ENCODE results near the gene CS.
A peak's percentile ranks its signal among the peaks of the same experiment; 100 is the strongest.

The CS gene

GRCh38 chr12:56234746-56235436 lies 65.2 kb downstream of the CS start:
- no peak overlapping the region for H3K4me3 ChIP-seq (ENCODE audit: low read length)
- no CpG with 5 or more reads among the region's 16 CpGs for WGBS (ENCODE audit: extremely low coverage, insufficient coverage, low lambda C conversion rate)
- no peak for DNase-seq

GRCh38 chr12:56231184-56231582 lies 68.9 kb downstream of the CS start:
- Histone ChIP-seq H2BK120ac (ENCODE audit: low read depth, low read length) (no peak overlapping the region), H3K4me3 (ENCODE audit: low read length) (no peak overlapping the region), H3K27ac (ENCODE audit: low read depth, low read length) (no peak overlapping the region), H4K8ac (ENCODE audit: low read depth, low read length) (no peak overlapping the region), H3K4ac (ENCODE audit: low read depth, low read length) (no peak overlapping the region), H3K9ac (ENCODE audit: low read length) (no peak overlapping the region), H3K79me1 (ENCODE audit: low read length) (no peaks in the 10 kb centered on the region), H2BK5ac (ENCODE audit: low read length) (no peak overlapping the region), H3K27me3 (ENCODE audit: insufficient read depth, low read length, poor library complexity) (no peaks in the 10 kb centered on the region), H3K36me3 (ENCODE audit: control insufficient read depth, insufficient read depth, low read length) (no peaks in the 10 kb centered on the region), H3K4me2 (ENCODE audit: low read length) (no peak overlapping the region), H3K4me1 (ENCODE audit: control insufficient read depth, low read depth, low read length) (no peaks in the 10 kb centered on the region), H3K79me2 (ENCODE audit: control insufficient read depth, insufficient read depth, low read length) (no peaks in the 10 kb centered on the region), H4K5ac (ENCODE audit: low read length) (no peak overlapping the region), H3K23ac (ENCODE audit: low read length) (no peak overlapping the region), H3K18ac (ENCODE audit: low read length) (no peak overlapping the region), H2AK5ac (ENCODE audit: low read length) (no peak overlapping the region), H3K56ac (ENCODE audit: low read length) (no peak overlapping the region), H2BK15ac (replicated peaks; ENCODE audit: low read depth) (no peak overlapping the region)
- no peak for DNase-seq
- no CpG with 5 or more reads among the region's 11 CpGs for WGBS (ENCODE audit: extremely low coverage, insufficient coverage, low lambda C conversion rate)

More at GRCh38 chr12:56234746-56235436, 65.2 kb downstream of the CS start:
- Histone ChIP-seq H2BK15ac (replicated peaks; ENCODE audit: low read depth) (no peak overlapping the region), H2BK120ac (ENCODE audit: low read depth, low read length) (no peak overlapping the region), H3K4ac (ENCODE audit: low read depth, low read length) (no peak overlapping the region), H3K56ac (ENCODE audit: low read length) (no peak overlapping the region), H3K4me2 (ENCODE audit: low read length) (no peak overlapping the region), H3K23ac (ENCODE audit: low read length) (no peak overlapping the region), H3K36me3 (ENCODE audit: control insufficient read depth, insufficient read depth, low read length) (no peaks in the 10 kb centered on the region), H3K4me1 (ENCODE audit: control insufficient read depth, low read depth, low read length) (no peaks in the 10 kb centered on the region), H3K79me2 (ENCODE audit: control insufficient read depth, insufficient read depth, low read length) (no peaks in the 10 kb centered on the region), H4K5ac (ENCODE audit: low read length) (no peak overlapping the region), H3K18ac (ENCODE audit: low read length) (no peak overlapping the region), H3K27me3 (ENCODE audit: insufficient read depth, low read length, poor library complexity) (no peaks in the 10 kb centered on the region), H3K79me1 (ENCODE audit: low read length) (no peaks in the 10 kb centered on the region), H2BK5ac (ENCODE audit: low read length) (no peak overlapping the region), H4K8ac (ENCODE audit: low read depth, low read length) (no peak overlapping the region), H3K27ac (ENCODE audit: low read depth, low read length) (no peak overlapping the region), H2AK5ac (ENCODE audit: low read length) (no peak overlapping the region), H3K9ac (ENCODE audit: low read length) (no peak overlapping the region)

- Histone ChIP-seq H3K79me2 (ENCODE audit: control insufficient read depth, insufficient read depth, low read length) (no peaks in the 10 kb centered on the region), H3K36me3 (ENCODE audit: control insufficient read depth, insufficient read depth, low read length) (no peaks in the 10 kb centered on the region), H2BK15ac (replicated peaks; ENCODE audit: low read depth) (no peak overlapping the region), H3K4me3 (ENCODE audit: low read length) (no peak overlapping the region), H4K5ac (ENCODE audit: low read length) (no peak overlapping the region), H3K56ac (ENCODE audit: low read length) (no peak overlapping the region), H2BK5ac (ENCODE audit: low read length) (no peak overlapping the region), H3K18ac (ENCODE audit: low read length) (no peak overlapping the region), H3K23ac (ENCODE audit: low read length) (no peak overlapping the region), H3K4me2 (ENCODE audit: low read length) (no peak overlapping the region), H3K27me3 (ENCODE audit: insufficient read depth, low read length, poor library complexity) (no peaks in the 10 kb centered on the region), H4K8ac (ENCODE audit: low read depth, low read length) (no peak overlapping the region), H3K4me1 (ENCODE audit: control insufficient read depth, low read depth, low read length) (no peaks in the 10 kb centered on the region), H3K9ac (ENCODE audit: low read length) (no peak overlapping the region), H3K27ac (ENCODE audit: low read depth, low read length) (no peak overlapping the region), H3K4ac (ENCODE audit: low read depth, low read length) (no peak overlapping the region), H2AK5ac (ENCODE audit: low read length) (no peak overlapping the region), H3K79me1 (ENCODE audit: low read length) (no peaks in the 10 kb centered on the region), H2BK120ac (ENCODE audit: low read depth, low read length) (no peak overlapping the region)
- no CpG with 5 or more reads among the region's 8 CpGs for WGBS (ENCODE audit: extremely low coverage, insufficient coverage, low lambda C conversion rate)
- no peak for DNase-seq
Measured at GRCh38 chr12:56230432-56231183, 69.5 kb downstream of the CS start.

GRCh38 chr12:56229916-56230431 lies 70.2 kb downstream of the CS start, which contains the start of gene SLC39A5:
Gene SLC39A5 (plus strand): TSS chr12:56230051. CDS start chr12:56231275, 1,224 bp downstream.
- H3K9ac ChIP-seq (ENCODE audit: low read length), result no peak within 1 kb of the TSS
- no peak within 1 kb of the TSS for H3K4ac ChIP-seq (ENCODE audit: low read depth, low read length)
- H3K23ac ChIP-seq (ENCODE audit: low read length), result no peak within 1 kb of the TSS
- no peaks in the 10 kb centered on the region for H3K4me1 ChIP-seq (ENCODE audit: control insufficient read depth, low read depth, low read length)
- no peak within 1 kb of the TSS for H3K56ac ChIP-seq (ENCODE audit: low read length)
- no peak within 1 kb of the TSS for H4K8ac ChIP-seq (ENCODE audit: low read depth, low read length)
- no peaks in the 10 kb centered on the region for H3K79me1 ChIP-seq (ENCODE audit: low read length)
- H2BK5ac ChIP-seq (ENCODE audit: low read length), result no peak within 1 kb of the TSS
- H3K4me3 ChIP-seq (ENCODE audit: low read length), result no peak within 1 kb of the TSS
- no CpG with 5 or more reads among the region's 4 CpGs for WGBS (ENCODE audit: extremely low coverage, insufficient coverage, low lambda C conversion rate)
- no peak within 1 kb of the TSS for H3K18ac ChIP-seq (ENCODE audit: low read length)
- no peak within 1 kb of the TSS for H2AK5ac ChIP-seq (ENCODE audit: low read length)
- H3K27me3 ChIP-seq (ENCODE audit: insufficient read depth, low read length, poor library complexity), result no peaks in the 10 kb centered on the region
- no peaks in the 10 kb centered on the region for H3K36me3 ChIP-seq (ENCODE audit: control insufficient read depth, insufficient read depth, low read length)
- no peak for DNase-seq
- no peak within 1 kb of the TSS for H3K4me2 ChIP-seq (ENCODE audit: low read length)
- H3K27ac ChIP-seq (ENCODE audit: low read depth, low read length), result no peak within 1 kb of the TSS
- no peak within 1 kb of the TSS for H2BK15ac ChIP-seq (replicated peaks; ENCODE audit: low read depth)
- H3K79me2 ChIP-seq (ENCODE audit: control insufficient read depth, insufficient read depth, low read length), result no peaks in the 10 kb centered on the region
- H2BK120ac ChIP-seq (ENCODE audit: low read depth, low read length), result no peak within 1 kb of the TSS
- no peak within 1 kb of the TSS for H4K5ac ChIP-seq (ENCODE audit: low read length)

DNA sequence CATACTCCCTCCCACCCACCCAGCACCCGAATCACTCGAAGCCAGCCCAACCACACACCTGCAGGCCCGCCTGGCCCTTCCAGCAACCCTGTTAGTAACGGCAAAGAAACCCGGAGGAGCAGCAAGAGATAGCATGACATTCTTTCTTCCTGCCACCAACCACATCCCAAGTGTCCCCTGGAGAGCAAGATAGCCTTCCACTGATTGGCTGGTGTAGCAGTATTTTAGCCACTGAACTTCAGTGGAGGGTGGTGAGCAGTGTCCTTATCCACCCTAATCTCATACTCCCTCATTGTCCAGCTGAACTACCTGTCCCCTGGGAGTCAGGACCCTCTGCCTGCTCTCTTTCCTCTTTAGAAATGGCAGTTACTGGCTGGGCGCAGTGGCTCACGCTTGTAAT lies 71.0 kb downstream of the CS start:
- Histone ChIP-seq H3K4me1 (ENCODE audit: control insufficient read depth, low read depth, low read length) (no peaks in the 10 kb centered on the region), H3K4me2 (ENCODE audit: low read length) (no peak overlapping the region), H3K27ac (ENCODE audit: low read depth, low read length) (no peak overlapping the region), H3K18ac (ENCODE audit: low read length) (no peak overlapping the region), H2AK5ac (ENCODE audit: low read length) (no peak overlapping the region), H2BK15ac (replicated peaks; ENCODE audit: low read depth) (no peak overlapping the region), H3K27me3 (ENCODE audit: insufficient read depth, low read length, poor library complexity) (no peaks in the 10 kb centered on the region), H3K36me3 (ENCODE audit: control insufficient read depth, insufficient read depth, low read length) (no peaks in the 10 kb centered on the region), H3K4ac (ENCODE audit: low read depth, low read length) (no peak overlapping the region), H4K5ac (ENCODE audit: low read length) (no peak overlapping the region), H2BK120ac (ENCODE audit: low read depth, low read length) (no peak overlapping the region), H3K56ac (ENCODE audit: low read length) (no peak overlapping the region), H3K79me1 (ENCODE audit: low read length) (no peaks in the 10 kb centered on the region), H2BK5ac (ENCODE audit: low read length) (no peak overlapping the region), H3K9ac (ENCODE audit: low read length) (no peak overlapping the region), H3K23ac (ENCODE audit: low read length) (no peak overlapping the region), H3K79me2 (ENCODE audit: control insufficient read depth, insufficient read depth, low read length) (no peaks in the 10 kb centered on the region), H4K8ac (ENCODE audit: low read depth, low read length) (no peak overlapping the region), H3K4me3 (ENCODE audit: low read length) (no peak overlapping the region)
- WGBS (ENCODE audit: extremely low coverage, insufficient coverage, low lambda C conversion rate), result no CpG with 5 or more reads among the region's 7 CpGs
- peak; percentile 37 for DNase-seq
